ENCODE data around the gene GPR63.
"Not testable (repeated sequence)": the region's sequence is repeated elsewhere in the genome, so short reads cannot be mapped to it uniquely, and the experiment has no call there.

The GPR63 gene

GRCh38 chr6:96837081-96837971 is at the start of gene GPR63:
GPR63 (minus strand) TSS chr6:96837477; CDS start chr6:96799731, 37,746 bp downstream.
- no peak for FAIRE-seq

- no peak for FAIRE-seq
Measured at GRCh38 chr6:96886519-96886918, 49.2 kb upstream of the GPR63 start.

GRCh38 chr6:96885187-96885631 is 47.9 kb upstream of the GPR63 start:
- FAIRE-seq: not testable (repeated sequence)

- no peak for FAIRE-seq
Measured at GRCh38 chr6:96878143-96878542, 40.9 kb upstream of the GPR63 start.

GRCh38 chr6:96876886-96877545 is 39.7 kb upstream of the GPR63 start:
- no peak for FAIRE-seq

- no peak for FAIRE-seq
Measured at GRCh38 chr6:96872976-96873375, 35.7 kb upstream of the GPR63 start.

- no peak for FAIRE-seq
Measured at GRCh38 chr6:96865055-96865405, 27.8 kb upstream of the GPR63 start.

GRCh38 chr6:96864216-96865054 is 27.2 kb upstream of the GPR63 start:
- no peak for FAIRE-seq

- no peak for FAIRE-seq
Measured at GRCh38 chr6:96862560-96862959, 25.3 kb upstream of the GPR63 start.

- no peak for FAIRE-seq
Measured at GRCh38 chr6:96861588-96861987, 24.3 kb upstream of the GPR63 start.

- FAIRE-seq: no peak
Measured at GRCh38 chr6:96856856-96857255, 19.6 kb upstream of the GPR63 start.

GRCh38 chr6:96853083-96853482 is 15.8 kb upstream of the GPR63 start:
- no peak for FAIRE-seq

- FAIRE-seq: no peak
Measured at GRCh38 chr6:96852605-96853004, 15.3 kb upstream of the GPR63 start.

- no peak for FAIRE-seq
Measured at GRCh38 chr6:96851858-96852257, 14.6 kb upstream of the GPR63 start.

GRCh38 chr6:96849615-96850014 is 12.3 kb upstream of the GPR63 start:
- FAIRE-seq: no peak

- no peak for FAIRE-seq
Measured at GRCh38 chr6:96844530-96844929, 7.3 kb upstream of the GPR63 start.

GRCh38 chr6:96841345-96841744 is 4.1 kb upstream of the GPR63 start:
- no peak for FAIRE-seq

GRCh38 chr6:96836631-96837080 is 621 bp downstream of the GPR63 start:
- FAIRE-seq: no peak

GRCh38 chr6:96834070-96834469 is 3.2 kb downstream of the GPR63 start:
- FAIRE-seq: no peak

GRCh38 chr6:96832780-96833179 is 4.5 kb downstream of the GPR63 start:
- no peak for FAIRE-seq

- FAIRE-seq: no peak
Measured at GRCh38 chr6:96826865-96827264, 10.4 kb downstream of the GPR63 start.

GRCh38 chr6:96823743-96824142 is 13.5 kb downstream of the GPR63 start:
- FAIRE-seq: no peak

- FAIRE-seq: no peak
Measured at GRCh38 chr6:96821034-96821433, 16.2 kb downstream of the GPR63 start.

All from G401.6 (cell line).